Right lung (tissue), 10 donors: ENCODE data around the gene LGR4. TPM values are rescaled to one million over a fixed set of nuclear protein-coding genes. Genes with fewer than 3 reads are reported as not detected.
"Not testable (repeated sequence)": the region's sequence is repeated elsewhere in the genome, so short reads cannot be mapped to it uniquely, and the experiment has no call there.

Source experiments
- DNase-seq, 2 donors: peaks; one replicate each; pipeline ENCODE4 v3.0.0-alpha.2; 2013
- long read RNA-seq, 8 donors: transcript quantifications; one replicate each; lab custom pipeline, GENCODE V29; 2026
- polyA plus RNA-seq, 5 donors: library from polyadenylated mRNA; unstranded; fragments of 120-200 nt; gene quantifications; one replicate each; pipeline versions ENCODE4 v1.2.1 to v1.2.3, GENCODE V29; 2013; ENCODE audit warnings: inconsistent platforms in 1 of 5, low replicate concordance in 1 of 5; ENCODE audit not compliant: insufficient read length in 5 of 5, insufficient read depth in 1 of 5

The LGR4 gene
- 10 to 100 TPM; 12.3 to 26.3 (median 21.4) TPM for polyA plus RNA-seq
- long read RNA-seq, donor 1 = 0 reads
- long read RNA-seq, donor 2, full-length matches to known transcripts = 1 of 1 reads
- long read RNA-seq, donor 2, partial matches to known transcripts = 0 of 1 reads
- long read RNA-seq, donor 2, other reads (novel, unspliced or antisense) = 0 of 1 reads
- long read RNA-seq, donor 3 = 0 reads
- long read RNA-seq, donor 4 = 0 reads
- long read RNA-seq, donor 5, full-length matches to known transcripts = 1 of 1 reads
- long read RNA-seq, donor 5, partial matches to known transcripts = 0 of 1 reads
- long read RNA-seq, donor 5, other reads (novel, unspliced or antisense) = 0 of 1 reads
- long read RNA-seq, donor 6, full-length matches to known transcripts = 1 of 1 reads
- long read RNA-seq, donor 6, partial matches to known transcripts = 0 of 1 reads
- long read RNA-seq, donor 6, other reads (novel, unspliced or antisense) = 0 of 1 reads
- long read RNA-seq, donor 7, full-length matches to known transcripts = 1 of 1 reads
- long read RNA-seq, donor 7, partial matches to known transcripts = 0 of 1 reads
- long read RNA-seq, donor 7, other reads (novel, unspliced or antisense) = 0 of 1 reads
- long read RNA-seq, donor 8 = 0 reads

DNA sequence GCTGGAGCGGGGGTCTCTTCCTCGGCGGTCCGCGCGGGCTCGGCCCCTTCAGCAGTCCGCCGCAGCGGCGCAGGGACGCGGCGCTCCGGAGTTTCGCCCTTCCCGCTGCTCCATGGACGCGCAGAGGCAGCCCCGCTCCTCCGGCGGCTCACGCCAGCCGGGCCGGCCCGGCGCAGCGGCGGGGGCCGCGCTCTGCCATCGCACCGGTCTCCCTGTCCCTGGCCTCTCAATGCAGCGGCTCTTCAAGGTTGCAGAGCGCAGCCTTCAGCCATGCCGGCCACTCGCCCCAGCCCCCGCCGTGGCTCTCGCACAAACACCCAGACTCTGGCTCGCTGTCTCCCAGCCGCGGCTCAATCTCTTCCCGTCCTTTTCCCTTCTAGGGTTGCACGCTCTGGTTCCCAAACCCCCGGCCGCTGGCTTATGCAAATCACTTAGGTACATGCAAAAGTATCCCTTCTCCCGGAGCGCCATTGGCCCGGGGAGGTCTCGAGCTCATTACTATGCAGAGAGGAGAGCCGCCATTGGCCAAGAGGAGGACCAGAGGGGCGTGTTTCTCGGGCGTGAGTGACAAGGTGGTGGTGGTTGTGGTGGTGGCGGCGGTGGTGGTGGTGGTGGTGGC, at the start of gene LGR4:
LGR4 (minus strand) TSS at position 393 of the 619 bp plus-strand sequence. CDS start 488 bp downstream, outside the sequence.
- peak; percentile 84 to 88 for DNase-seq

- DNase-seq = no peak
These were observed 47.6 kb upstream of the LGR4 start for GRCh38 chr11:27520226-27520625.

DNA sequence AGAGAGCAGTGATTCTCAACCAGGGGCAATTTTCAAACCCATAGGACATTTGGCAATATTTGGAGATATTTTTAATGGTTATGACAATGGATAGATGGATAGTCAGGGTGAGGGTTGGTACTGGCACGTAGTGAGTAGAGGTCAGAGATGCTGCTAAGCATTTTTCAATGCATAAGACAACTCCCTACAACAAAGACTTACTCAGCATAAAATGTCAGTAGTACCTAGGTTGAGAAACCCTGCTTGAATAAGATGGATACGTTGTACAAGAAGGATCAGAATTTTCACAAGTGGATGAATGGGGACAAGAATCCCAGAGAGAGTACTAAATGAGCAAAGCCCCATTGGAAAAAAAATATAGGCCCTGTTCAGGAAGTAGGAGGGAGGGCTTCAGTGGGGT, 45.9 kb upstream of the LGR4 start:
- DNase-seq = no peak

DNA sequence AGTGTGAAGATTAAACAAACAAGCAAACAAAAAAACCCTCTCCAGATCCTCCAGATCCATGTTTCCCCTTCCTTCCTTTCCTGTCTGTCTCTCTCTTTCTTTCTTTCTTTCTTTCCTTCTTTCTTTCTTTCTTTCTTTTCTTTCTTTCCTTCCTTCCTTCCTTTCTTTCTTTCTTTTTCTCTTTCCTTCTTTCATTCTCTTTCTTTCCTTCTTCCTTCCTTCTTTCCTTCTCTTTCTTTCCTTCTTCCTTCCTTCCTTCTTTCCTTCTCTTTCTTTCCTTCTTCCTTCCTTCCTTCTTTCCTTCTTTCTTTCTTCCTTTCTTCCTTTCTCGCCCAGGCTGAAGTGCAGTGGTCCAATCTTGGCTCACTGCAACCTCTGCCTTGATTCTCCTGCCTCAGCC, 44.9 kb upstream of the LGR4 start:
- not testable (repeated sequence) for DNase-seq

- DNase-seq = no peak
These were observed 42.0 kb upstream of the LGR4 start for GRCh38 chr11:27514558-27514957.

- no peak for DNase-seq
These were observed 41.5 kb upstream of the LGR4 start for GRCh38 chr11:27514076-27514475.

DNA sequence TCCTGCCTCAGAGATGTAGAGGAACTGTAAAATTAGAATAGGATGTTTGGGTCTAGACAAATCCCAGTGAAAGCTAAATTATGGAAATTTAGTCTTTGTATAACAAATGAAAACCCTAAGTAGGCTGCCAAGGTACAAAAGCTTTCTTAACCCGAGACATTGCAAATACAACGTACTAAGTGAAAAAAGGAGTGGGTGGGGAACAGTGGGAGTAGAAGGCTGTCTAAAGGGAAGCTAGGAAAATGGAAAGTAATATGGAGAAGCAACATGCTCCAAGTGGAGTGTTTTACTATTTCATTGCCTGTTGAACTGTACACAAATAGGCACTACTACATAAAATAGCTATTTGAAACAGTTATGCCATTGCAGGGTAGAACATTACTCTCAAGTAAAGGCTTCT, 40.8 kb upstream of the LGR4 start:
- no peak for DNase-seq

DNA sequence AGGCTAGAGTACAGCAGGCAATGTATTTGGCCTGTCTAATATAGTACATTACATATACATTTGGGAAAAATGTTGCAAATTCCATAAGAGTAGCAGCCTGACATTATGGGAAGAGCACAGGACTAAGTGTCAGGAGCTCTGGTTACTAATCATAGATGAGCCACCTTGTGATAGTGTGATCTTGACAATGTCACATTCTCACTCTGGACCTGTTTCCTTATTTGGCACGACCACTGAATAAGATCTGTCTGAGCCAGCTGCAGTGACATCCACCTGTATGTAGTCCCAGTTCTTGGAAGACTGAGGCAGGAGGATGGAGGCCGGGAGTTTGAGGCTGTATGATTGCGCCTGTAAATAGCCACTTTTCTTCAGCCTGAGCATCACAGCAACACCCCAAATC, 39.6 kb upstream of the LGR4 start:
- no peak for DNase-seq

- no peak for DNase-seq
These were observed 37.3 kb upstream of the LGR4 start for GRCh38 chr11:27509908-27510307.

DNA sequence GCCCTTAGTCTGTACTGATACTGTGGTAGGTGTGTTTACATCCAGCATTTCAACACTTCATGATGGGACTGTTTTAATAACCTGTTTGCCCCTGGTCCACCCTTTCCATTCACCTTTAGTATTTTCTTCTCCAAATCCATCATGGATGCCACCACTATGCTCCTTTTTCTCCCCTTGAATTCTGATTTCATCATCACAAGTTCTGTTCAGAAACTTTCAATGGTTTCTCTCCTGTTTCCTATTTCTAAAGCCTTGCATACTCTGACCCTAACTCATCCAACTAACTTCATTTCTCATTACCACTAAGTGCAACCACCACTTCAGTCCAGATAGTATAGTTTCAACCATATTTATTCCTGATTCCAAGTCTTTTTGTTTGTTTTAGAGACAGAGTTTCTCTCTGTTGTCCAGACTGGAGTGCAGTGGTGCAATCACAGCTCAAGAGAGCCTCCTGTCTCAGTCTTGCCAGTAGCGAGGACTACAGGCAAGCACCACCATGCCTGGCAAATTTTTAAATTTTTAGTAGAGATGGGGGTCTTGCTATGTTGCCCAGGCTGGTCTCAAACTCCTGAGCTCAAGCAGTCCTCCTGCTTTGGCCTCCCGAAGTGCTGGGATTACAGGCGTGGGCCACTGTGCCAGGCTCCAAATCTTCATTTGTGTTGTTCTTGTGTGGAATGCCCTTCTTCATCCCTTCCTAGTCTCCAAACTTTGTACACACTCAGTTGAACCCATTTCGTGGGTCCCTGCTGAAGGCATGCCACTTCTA, 35.1 kb upstream of the LGR4 start:
- no peak for DNase-seq

DNA sequence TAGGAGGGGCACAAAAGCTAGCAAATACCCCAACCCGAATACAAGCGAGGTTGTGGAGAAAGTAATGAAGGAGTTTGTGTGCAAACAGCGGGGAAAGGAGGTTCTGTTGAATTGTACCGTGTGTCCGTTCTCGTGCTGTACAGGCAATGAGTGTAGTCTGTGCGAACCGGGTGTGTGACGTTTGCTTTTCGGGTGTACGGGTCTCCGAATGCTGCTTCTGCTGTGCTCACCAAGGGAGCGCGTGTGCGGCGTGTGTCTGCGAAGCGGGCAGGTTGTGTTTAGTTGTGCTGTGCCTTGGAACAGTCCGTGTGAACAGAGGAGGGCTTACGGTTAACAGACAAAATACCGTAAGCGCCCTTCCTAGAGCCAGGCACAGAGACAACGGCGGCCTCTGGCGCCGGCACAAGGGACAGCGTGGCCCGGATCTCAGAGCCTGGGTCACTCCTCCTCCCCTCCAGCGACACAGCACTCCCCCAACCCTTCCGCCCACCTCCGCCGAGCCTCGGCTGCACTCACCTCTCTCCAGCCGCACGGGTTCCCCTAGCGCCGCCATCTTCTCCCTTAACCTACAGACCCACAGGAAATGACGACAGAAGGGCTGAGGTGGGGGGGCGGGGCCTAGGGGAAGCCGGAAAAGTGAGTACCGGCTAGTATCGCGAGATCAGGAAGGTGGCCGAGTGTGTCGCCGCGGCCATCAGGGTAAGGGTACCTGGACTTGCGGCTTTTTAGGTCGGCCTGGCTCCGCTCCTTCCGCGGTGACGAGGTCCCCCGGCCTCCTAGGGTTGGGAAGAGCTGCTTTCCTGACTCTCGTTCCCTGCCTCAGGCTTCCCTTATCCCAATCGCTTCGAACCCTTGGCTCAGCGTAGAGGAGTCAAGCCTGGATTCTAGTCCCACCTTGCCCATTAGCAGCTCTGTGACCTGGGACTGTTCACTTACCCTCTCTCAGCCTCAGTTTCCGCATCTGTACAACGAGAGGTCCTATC, 33.9 kb upstream of the LGR4 start, which contains the start of gene LIN7C:
LIN7C (minus strand) TSS at position 570 of the 983 bp plus-strand sequence; CDS start at position 553, 17 bp downstream.
- peak; percentile 95 to 96 for DNase-seq

DNA sequence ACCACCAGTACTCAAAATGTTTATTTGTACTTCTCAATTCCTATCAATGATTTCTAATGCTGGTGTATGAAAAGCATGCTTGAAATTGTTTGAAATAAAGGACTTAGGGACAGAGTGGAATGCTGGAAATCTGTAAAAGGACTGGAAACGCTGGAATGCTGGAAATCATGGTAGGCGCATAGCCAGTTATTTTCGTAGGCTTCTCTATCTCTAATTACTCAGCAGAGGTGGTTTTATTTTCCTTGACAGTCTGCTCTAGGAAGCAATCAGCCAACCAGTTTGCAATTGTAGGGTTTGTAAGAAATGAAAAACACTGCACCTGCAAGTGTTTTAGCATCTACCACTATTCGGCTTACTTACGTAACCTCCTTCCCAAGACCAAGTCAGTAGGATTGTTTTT, 33.2 kb upstream of the LGR4 start:
- DNase-seq = no peak

- DNase-seq = no peak
These were observed 31.6 kb upstream of the LGR4 start for GRCh38 chr11:27504205-27504604.

- no peak for DNase-seq
These were observed 28.5 kb upstream of the LGR4 start for GRCh38 chr11:27501100-27501499.

GRCh38 chr11:27497911-27498310, 25.3 kb upstream of the LGR4 start:
- no peak for DNase-seq

DNA sequence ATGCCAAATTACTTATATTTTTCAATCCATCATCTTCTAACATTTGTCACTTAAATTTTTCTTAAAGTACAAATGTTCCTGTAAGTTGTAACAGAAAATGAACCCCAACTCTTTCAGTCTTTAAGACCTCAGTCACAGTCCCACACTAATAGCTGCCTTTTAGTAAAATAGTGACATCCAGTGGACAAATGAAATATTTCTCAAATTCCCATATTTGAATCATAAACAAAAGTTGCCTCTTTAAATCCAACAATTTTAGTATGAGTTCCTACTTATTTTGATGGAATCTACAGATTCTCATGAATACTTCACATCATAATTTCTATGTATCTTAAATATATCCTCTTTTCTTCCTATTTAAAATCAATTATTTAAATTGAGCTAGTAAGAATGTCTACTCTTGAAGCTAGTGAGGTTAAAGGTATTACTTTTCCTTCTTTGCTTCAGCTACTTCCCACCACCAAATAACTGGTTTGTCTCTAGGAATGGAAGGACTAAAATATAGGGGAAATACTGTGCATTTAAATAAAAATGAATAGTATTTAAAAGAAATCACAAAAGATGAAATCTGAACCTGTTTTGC, 24.8 kb upstream of the LGR4 start:
- no peak for DNase-seq

DNA sequence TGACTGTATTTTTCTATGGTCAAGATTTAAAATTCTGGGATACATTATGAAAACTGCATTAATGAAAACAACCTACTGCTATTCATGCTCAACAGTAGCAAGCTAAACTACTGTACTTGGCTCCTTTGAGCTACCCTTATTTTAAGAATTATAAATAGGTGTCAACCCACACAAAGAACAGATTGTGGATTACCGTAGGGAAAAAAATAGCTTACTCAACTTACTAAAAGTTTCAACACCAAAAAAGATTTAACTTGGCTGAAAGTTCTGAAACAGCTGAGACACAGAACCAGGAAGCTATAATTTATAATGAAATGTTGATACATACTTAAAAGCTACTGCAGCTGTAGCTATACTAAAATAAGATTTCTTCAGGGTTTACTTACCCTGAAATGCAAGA, 23.9 kb upstream of the LGR4 start:
- peak; percentile 43 to 52 for DNase-seq

DNA sequence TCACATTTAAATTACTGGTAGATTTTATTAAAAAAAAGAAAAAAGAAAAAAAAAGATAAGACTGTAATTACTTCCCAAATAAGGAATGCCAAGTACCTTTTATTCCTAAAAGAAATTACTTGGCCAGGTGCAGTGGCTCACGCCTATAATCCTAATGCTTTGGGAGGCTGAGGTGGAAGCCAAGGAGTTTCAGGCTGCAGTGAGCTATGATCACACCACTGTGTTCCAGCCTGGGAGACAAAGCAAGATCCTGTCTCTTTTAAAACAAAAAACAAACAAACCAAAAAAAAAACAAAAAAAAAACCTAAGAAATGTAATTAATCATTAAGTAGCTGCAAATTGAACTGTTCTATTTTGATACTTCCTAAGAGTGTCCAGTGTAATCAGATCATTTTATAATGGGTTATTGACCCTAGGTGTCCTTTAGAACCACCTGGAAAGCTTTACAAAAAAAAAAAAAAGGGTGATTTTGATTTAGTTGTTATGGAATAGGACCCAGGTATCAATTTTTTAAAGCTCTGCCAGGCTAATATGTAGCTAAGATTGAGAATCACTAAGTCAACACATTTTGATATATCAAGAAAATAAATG, 23.2 kb upstream of the LGR4 start:
- DNase-seq = no peak

DNA sequence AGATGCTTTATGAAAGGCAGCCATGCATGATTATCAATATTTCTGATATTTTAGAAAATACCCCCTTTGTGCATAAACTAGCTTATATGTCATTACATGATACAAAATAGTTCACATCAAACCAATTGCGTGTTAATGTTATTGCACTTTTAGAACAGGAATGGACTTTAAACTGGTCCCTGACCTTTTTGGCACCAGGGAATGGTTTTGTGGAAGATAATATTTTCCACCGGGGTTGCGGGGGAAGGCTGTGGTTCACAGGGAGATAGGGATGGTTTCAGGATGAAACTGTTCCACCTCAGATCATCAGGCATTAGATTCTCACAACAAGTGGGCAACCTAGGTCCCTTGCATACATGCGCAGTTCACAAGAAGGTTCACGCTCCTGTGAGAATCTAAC, 16.5 kb upstream of the LGR4 start:
- DNase-seq = no peak

DNA sequence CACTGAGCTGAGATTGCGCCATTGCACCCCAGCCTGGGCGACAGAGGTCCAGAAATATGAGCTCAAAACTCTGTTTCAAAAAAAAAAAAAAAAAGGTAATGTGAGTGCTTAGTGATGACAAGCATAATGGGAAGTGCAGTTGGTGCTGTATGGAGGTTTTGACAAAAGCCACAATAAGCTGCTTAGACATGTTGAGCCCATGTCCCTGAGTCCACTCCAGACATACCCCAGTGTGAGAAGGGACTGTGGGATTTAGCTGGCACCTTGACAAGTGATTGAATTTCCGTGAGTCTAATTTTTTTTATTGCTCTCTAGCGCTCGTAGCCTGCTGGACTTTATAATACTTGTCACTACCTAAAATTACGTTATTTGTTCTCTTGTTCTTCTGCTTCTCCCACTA, 15.1 kb upstream of the LGR4 start:
- DNase-seq = no peak
